A673 (cell line): Measurements from ENCODE around the gene HRH2. TPM values are rescaled to one million over a fixed set of nuclear protein-coding genes. Genes with fewer than 3 reads are reported as not detected.

Experiments
- Bru-seq: library from RNA; stranded (reverse); fragments of 400-500 nt; gene quantifications from one replicate; lab custom pipeline; 2021; lab: Mats Ljungman, UMichigan
- BruChase-seq, 2 experiments: library from RNA; stranded (reverse); fragments of 400-500 nt; gene quantifications; one replicate each; lab custom pipeline; 2021; lab: Mats Ljungman, UMichigan
- BruUV-seq: library from RNA; stranded (reverse); fragments of 400-500 nt; replicated peaks from 2 replicates; lab custom pipeline; 2021; lab: Mats Ljungman, UMichigan
- CTCF ChIA-PET: fragments of 300-600 bp; sonication (Branson Sonifier 250); formaldehyde crosslinking; loops from one replicate; lab custom pipeline; 2022; ENCODE audit warnings: antibody characterized with exemption; lab: Charles Lee
- POLR2A ChIA-PET: fragments of 300-600 bp; sonication (Branson Sonifier 250); formaldehyde crosslinking; loops from one replicate; lab custom pipeline; 2022; ENCODE audit warnings: antibody characterized with exemption; ENCODE audit not compliant: low non-redundant PET; lab: Charles Lee
- DNase-seq: peaks from one replicate; pipeline ENCODE4 v3.0.0-alpha.2; 2015; ENCODE audit warnings: low spot score
- H3K27ac ChIP-seq: fragments of 200-600 bp; sonication (generic); 2 replicates; pipeline ENCODE4 v1.5.1; 2016; ENCODE audit warnings: mixed run types, low read depth, mild to moderate bottlenecking, mixed read lengths, antibody characterized with exemption, low read length; ENCODE audit not compliant: poor library complexity, severe bottlenecking
- H3K27me3 ChIP-seq: fragments of 200-600 bp; sonication (generic); replicated peaks from 2 replicates; pipeline ENCODE4 v1.6.1; 2017; ENCODE audit warnings: mixed run types, low read depth, mild to moderate bottlenecking, mixed read lengths, antibody characterized with exemption, low read length; ENCODE audit not compliant: insufficient read depth, poor library complexity
- H3K36me3 ChIP-seq: fragments of 200-600 bp; sonication (generic); 2 replicates; pipeline ENCODE4 v1.6.1; 2016; ENCODE audit warnings: mixed run types, mild to moderate bottlenecking, mixed read lengths, antibody characterized with exemption, low read length; ENCODE audit not compliant: insufficient read depth, poor library complexity, severe bottlenecking
- H3K4me1 ChIP-seq: fragments of 200-600 bp; sonication (generic); 2 replicates; pipeline ENCODE4 v1.6.1; 2017; ENCODE audit warnings: mixed run types, mild to moderate bottlenecking, mixed read lengths, antibody characterized with exemption, low read length; ENCODE audit not compliant: insufficient read depth, poor library complexity, severe bottlenecking
- H3K4me3 ChIP-seq: fragments of 200-600 bp; sonication (generic); 2 replicates; pipeline ENCODE4 v1.5.1; 2016; ENCODE audit warnings: low read depth, mixed run types, mild to moderate bottlenecking, mixed read lengths, low read length; ENCODE audit not compliant: poor library complexity, severe bottlenecking
- H3K9me3 ChIP-seq: fragments of 200-600 bp; sonication (generic); 2 replicates; pipeline ENCODE4 v1.6.1; 2016; ENCODE audit warnings: mixed run types, low read depth, mild to moderate bottlenecking, mixed read lengths, antibody characterized with exemption, low read length; ENCODE audit not compliant: poor library complexity, severe bottlenecking
- CTCF ChIP-seq: fragments of 300-800, 200-600 bp; sonication (generic); conservative IDR thresholded peaks from 2 replicates; pipeline ENCODE4 v1.5.1; 2017; ENCODE audit warnings: low read depth, mild to moderate bottlenecking, antibody characterized with exemption, low read length, moderate library complexity, mixed read lengths
- EZH2 ChIP-seq: fragments of 200-600 bp; sonication (generic); IDR thresholded peaks from 2 replicates; pipeline ENCODE4 v1.6.1; 2017; ENCODE audit warnings: borderline replicate concordance, low read depth, mild to moderate bottlenecking, mixed read lengths, antibody characterized with exemption, low read length; ENCODE audit not compliant: poor library complexity, severe bottlenecking
- intact Hi-C: fragments of 100-400 bp; cut with micrococcal nuclease; formaldehyde crosslinking; loops from one replicate; pipeline ENCODE4 v1.10.0; 2022; ENCODE audit not compliant: unreplicated experiment
- long read RNA-seq: library from polyadenylated mRNA; stranded (forward); transcript quantifications from one replicate; pipeline ENCODE4 v2.0.0, GENCODE V29; 2022
- total RNA-seq: library from RNA; stranded (reverse); gene quantifications from 2 replicates; pipeline ENCODE4 v1.2.3, GENCODE V29; 2021

The HRH2 gene
- total RNA-seq (0.09 TPM in 1 of 2 replicates, not detected in the other), Bru-seq, nascent RNA (percentile 6 among the genes with signal in this experiment), BruChase-seq, experiment 1, labeled RNA remaining after a 2-hour chase (percentile 3 among the genes with signal in this experiment), BruChase-seq, experiment 2, labeled RNA remaining after a 6-hour chase (percentile 7 among the genes with signal in this experiment)
- long read RNA-seq, result 0 reads

- Histone ChIP-seq H3K36me3 (no peaks in the 10 kb centered on the region), H3K9me3 (no peaks in the 10 kb centered on the region), H3K4me3 (peak within 1 kb of the TSS; percentile 19), H3K27ac (no peak within 1 kb of the TSS), H3K27me3 (peaks cover 53% of the 10 kb centered on the region), H3K4me1 (no peaks in the 10 kb centered on the region)
- TF ChIP-seq EZH2 (no peak), CTCF (no peak)
- intact Hi-C loops, result no loop called here
- no TSS peak for BruUV-seq
- peak; percentile 31 for DNase-seq
- ChIA-PET CTCF (no interaction called here), POLR2A (no interaction called here)
Measured at GRCh38 chr5:175657593-175658271, at the start of gene HRH2. HRH2 (plus strand) TSS chr5:175658071; CDS start chr5:175683234, 25,163 bp downstream.

GRCh38 chr5:175609526-175609925 is 48.3 kb upstream of the HRH2 start:
- Histone ChIP-seq H3K36me3 (no peaks in the 10 kb centered on the region), H3K4me3 (no peak overlapping the region), H3K27ac (no peak overlapping the region), H3K9me3 (no peaks in the 10 kb centered on the region), H3K4me1 (no peaks in the 10 kb centered on the region), H3K27me3 (peaks cover 22% of the 10 kb centered on the region)
- CTCF ChIA-PET, result no interaction called here
- POLR2A ChIA-PET, result no interaction called here
- intact Hi-C loops, result no loop called here
- no peak for DNase-seq
- TF ChIP-seq CTCF, result no peak
- no peak for TF ChIP-seq EZH2
- no TSS peak for BruUV-seq

DNA sequence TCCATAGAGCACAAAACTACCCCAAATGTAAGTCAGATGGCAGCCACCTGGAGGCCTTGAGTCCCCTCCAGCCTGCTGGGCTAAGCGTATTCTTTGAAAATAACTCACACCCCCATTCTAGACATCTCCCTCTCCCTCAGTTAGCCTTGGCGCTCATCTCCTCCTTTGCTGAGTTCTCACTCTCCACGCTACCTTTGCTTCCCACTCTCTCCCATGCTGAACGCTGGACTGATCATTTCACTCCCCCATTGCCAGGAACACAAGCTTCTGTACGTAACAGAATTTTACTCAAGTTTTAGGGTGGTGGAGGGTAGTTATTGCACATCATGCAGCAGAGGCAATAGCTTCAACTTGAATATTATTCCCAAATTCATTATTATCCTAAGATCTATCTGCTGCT is 47.5 kb upstream of the HRH2 start:
- no peak overlapping the region for H3K27ac ChIP-seq
- DNase-seq, result no peak
- intact Hi-C loops, result no loop called here
- CTCF ChIA-PET, result no interaction called here
- TF ChIP-seq CTCF (no peak), EZH2 (no peak)
- POLR2A ChIA-PET, result interaction anchor here (0.5 kb wide), 1 partner anchor 719 kb away, joined by 10 read pairs; no protein-coding TSS in a partner anchor
- H3K4me3 ChIP-seq, result no peak overlapping the region
- no peaks in the 10 kb centered on the region for H3K36me3 ChIP-seq
- no peaks in the 10 kb centered on the region for H3K9me3 ChIP-seq
- H3K27me3 ChIP-seq, result peaks cover 17% of the 10 kb centered on the region
- no TSS peak for BruUV-seq
- no peaks in the 10 kb centered on the region for H3K4me1 ChIP-seq
